Erythroblast (primary cell): ENCODE results near the gene PIGQ.
"Not testable (repeated sequence)": the region's sequence is repeated elsewhere in the genome, so short reads cannot be mapped to it uniquely, and the experiment has no call there.

ENCODE experiments used
- GATA1 ChIP-seq: IDR thresholded peaks from 2 replicates; pipeline ENCODE4 v1.6.1; 2011; ENCODE audit warnings: low read depth, mild to moderate bottlenecking, control low read depth, low read length, moderate library complexity
- POLR2A ChIP-seq: IDR thresholded peaks from 2 replicates; pipeline ENCODE4 v1.6.1; 2011; ENCODE audit warnings: mild to moderate bottlenecking, low read length

DNA sequence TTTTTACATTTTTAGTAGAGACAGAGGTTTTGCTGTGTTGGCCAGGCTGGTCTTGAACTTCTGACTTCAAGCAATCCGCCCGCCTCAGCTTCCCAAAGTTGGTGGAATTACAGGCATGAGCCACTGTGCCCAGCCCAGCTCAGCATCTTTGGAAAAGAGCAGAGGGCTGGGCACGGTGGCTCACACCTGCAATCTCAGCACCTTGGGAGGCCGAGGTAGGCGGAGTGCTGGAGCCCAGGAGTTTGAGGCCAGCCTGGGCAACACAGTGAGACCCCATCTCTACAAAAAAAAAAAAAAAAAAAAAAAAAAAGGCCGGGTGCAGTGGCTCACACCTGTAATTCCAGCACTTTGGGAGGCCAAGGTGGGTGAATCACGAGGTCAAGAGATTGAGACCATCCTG, 27.9 kb downstream of the PIGQ start:
- TF ChIP-seq POLR2A, GATA1: not testable (repeated sequence)
